Measurements from ENCODE around the gene STX8. TPM values are rescaled to one million over a fixed set of nuclear protein-coding genes. Genes with fewer than 3 reads are reported as not detected.
"Not testable (repeated sequence)": the region's sequence is repeated elsewhere in the genome, so short reads cannot be mapped to it uniquely, and the experiment has no call there.

The STX8 gene
- total and polyA plus RNA-seq, 8 donors: 26.9 to 37.4 (median 32.3) TPM

- Histone ChIP-seq H3K27ac (no peak overlapping the region), H3K4me3 (no peak overlapping the region), H3K36me3 (no peaks in the 10 kb centered on the region), H3K9me3 (no peaks in the 10 kb centered on the region), H3K27me3 (no peaks in the 10 kb centered on the region), H3K4me1 (no peaks in the 10 kb centered on the region)
- intact Hi-C loops (cut with DNase I): no loop called here
- no peak for TF ChIP-seq CTCF (IDR thresholded peaks at IDR 0.05)
- no peak for DNase-seq
- no peak for ATAC-seq
- 77 to 85% methylated on average over 6 of the region's 6 CpGs for WGBS, 2 donors
- FAIRE-seq: no peak
Measured at GRCh38 chr17:9606453-9606852, 30.8 kb upstream of the STX8 start.

- FAIRE-seq: not testable (repeated sequence)
Measured at GRCh38 chr17:9604583-9604982, 29.0 kb upstream of the STX8 start.

DNA sequence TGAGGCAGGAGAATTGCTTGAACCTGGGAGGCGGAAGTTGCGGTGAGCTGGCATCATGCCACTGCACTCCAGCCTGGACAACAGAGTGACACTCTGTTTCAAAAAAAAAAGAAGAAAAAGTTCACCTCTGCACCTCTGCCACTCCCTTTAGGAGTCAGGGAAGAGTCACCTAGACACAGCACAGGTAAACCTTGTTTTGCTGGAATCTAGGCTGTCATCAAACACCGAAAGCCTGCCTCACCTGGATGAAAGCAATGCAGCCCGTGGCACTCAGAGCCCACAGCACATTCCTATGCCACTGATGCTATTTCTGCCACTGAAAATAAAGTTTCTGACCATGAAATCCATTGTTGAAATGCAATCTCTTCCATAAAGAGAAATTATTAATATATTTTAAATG, 23.0 kb upstream of the STX8 start:
- Histone ChIP-seq H3K27me3 (no peaks in the 10 kb centered on the region), H3K4me1 (no peaks in the 10 kb centered on the region), H3K27ac (no peak overlapping the region), H3K4me3 (no peak overlapping the region), H3K36me3 (no peaks in the 10 kb centered on the region), H3K9me3 (no peaks in the 10 kb centered on the region)
- no peak for ATAC-seq
- DNase-seq: no peak
- TF ChIP-seq CTCF (IDR thresholded peaks at IDR 0.05): no peak
- WGBS, 2 donors: 85 to 95% methylated on average over 4 of the region's 4 CpGs
- intact Hi-C loops (cut with DNase I): no loop called here
- no peak for FAIRE-seq

More at GRCh38 chr17:9604583-9604982, 29.0 kb upstream of the STX8 start:
- H3K9me3 ChIP-seq; H3K36me3 ChIP-seq; DNase-seq; ATAC-seq; H3K27me3 ChIP-seq; H3K4me1 ChIP-seq; H3K27ac ChIP-seq; H3K4me3 ChIP-seq; intact Hi-C loops (cut with DNase I): not testable (repeated sequence)
- WGBS, 2 donors: 81 to 95% methylated on average over 5 of the region's 5 CpGs

DNA sequence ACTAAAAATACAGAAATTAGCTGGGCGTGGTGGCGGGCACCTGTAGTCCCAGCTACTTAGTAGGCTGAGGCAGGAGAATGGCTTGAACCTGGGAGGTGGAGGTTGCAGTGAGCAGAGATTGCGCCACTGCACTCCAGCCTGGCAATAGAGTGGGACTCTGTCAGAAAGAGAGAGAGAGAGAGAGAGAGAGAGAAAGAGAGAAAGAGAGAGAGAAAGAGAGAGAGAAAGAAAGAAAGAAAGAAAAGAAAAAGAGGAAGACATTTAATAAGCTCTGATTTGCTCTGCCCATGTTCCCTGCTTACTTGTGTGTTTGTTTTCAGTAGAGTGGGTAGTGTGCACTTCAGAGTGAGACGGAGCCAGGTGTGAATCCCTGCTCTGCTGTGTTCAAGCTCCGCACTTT, 22.0 kb upstream of the STX8 start:
- DNase-seq; ATAC-seq; H3K27me3 ChIP-seq; H3K4me1 ChIP-seq; FAIRE-seq; H3K9me3 ChIP-seq; H3K4me3 ChIP-seq; H3K36me3 ChIP-seq; intact Hi-C loops (cut with DNase I); H3K27ac ChIP-seq: not testable (repeated sequence)
- 89 to 93% methylated on average over 5 of the region's 5 CpGs for WGBS, 2 donors

DNA sequence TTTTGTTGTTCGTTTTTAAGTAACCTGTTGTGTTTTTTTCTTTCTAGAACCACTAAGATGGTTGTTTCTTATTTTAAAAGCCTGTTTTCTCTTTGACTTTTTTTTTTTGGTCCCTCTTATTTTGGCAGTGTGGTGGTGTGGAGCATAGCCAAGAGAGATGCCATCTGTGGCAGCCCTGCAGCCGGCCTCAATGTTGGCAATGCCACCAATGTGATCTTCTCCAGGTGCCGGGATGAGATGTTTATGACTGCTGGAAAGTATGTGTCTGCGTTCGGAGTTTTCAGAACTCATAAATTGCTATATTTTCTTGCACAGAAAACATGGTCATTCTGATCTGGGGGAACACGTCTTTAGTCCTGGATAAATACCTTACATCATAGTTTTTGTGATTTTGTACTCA, 18.4 kb upstream of the STX8 start:
- Histone ChIP-seq H3K9me3 (no peaks in the 10 kb centered on the region), H3K27me3 (no peaks in the 10 kb centered on the region), H3K36me3 (no peaks in the 10 kb centered on the region), H3K4me1 (no peaks in the 10 kb centered on the region), H3K27ac (no peak overlapping the region), H3K4me3 (no peak overlapping the region)
- FAIRE-seq (no peak), DNase-seq (no peak), ATAC-seq (no peak)
- intact Hi-C loops (cut with DNase I): no loop called here
- WGBS, 2 donors: 58 to 69% methylated on average over 6 of the region's 6 CpGs
- TF ChIP-seq CTCF (IDR thresholded peaks at IDR 0.05): no peak

- no peak overlapping the region for H3K27ac ChIP-seq
- H3K4me1 ChIP-seq: no peaks in the 10 kb centered on the region
- H3K9me3 ChIP-seq: no peaks in the 10 kb centered on the region
- no peaks in the 10 kb centered on the region for H3K27me3 ChIP-seq
- 83 to 87% methylated on average over 10 of the region's 10 CpGs for WGBS, 2 donors
- ATAC-seq (no peak), DNase-seq (no peak), FAIRE-seq (no peak)
- intact Hi-C loops (cut with DNase I): loop anchor here in 1 of 3 donors (10.0 kb wide), 1 partner anchor 87 kb away; no protein-coding TSS in a partner anchor
- H3K36me3 ChIP-seq: no peaks in the 10 kb centered on the region
- no peak for TF ChIP-seq CTCF (IDR thresholded peaks at IDR 0.05)
- no peak overlapping the region for H3K4me3 ChIP-seq
Measured at GRCh38 chr17:9587969-9588656, 12.5 kb upstream of the STX8 start.
